GM10248 (cell line): Measurements from ENCODE around the gene SNTG2.

Experiments used
- CTCF ChIA-PET: fragments of 300-600 bp; sonication (Branson Sonifier 250); formaldehyde crosslinking; extraction: SDS; loops from one replicate; lab custom pipeline; 2021; ENCODE audit warnings: antibody characterized with exemption; lab: Yijun Ruan, JAX
- POLR2A ChIA-PET: fragments of 350-650 bp; sonication (Branson Sonifier 250); formaldehyde crosslinking; extraction: SDS; loops from one replicate; lab custom pipeline; 2020; ENCODE audit warnings: antibody characterized with exemption; lab: Yijun Ruan, JAX
- DNase-seq: peaks from one replicate; pipeline ENCODE4 v3.0.0; 2012; ENCODE audit errors: extremely low spot score
- TF ChIP-seq, protein P1 (sequence below): IDR thresholded peaks from 2 replicates; pipeline ENCODE4 v1.5.1; 2012; ENCODE audit warnings: mild to moderate bottlenecking, low read depth; ENCODE audit errors: extremely low read depth, missing control alignments, control extremely low read depth

Gene SNTG2

GRCh38 chr2:1156059-1156458 is 205.4 kb downstream of the SNTG2 start:
- no peak for DNase-seq
- POLR2A ChIA-PET: no interaction called here
- TF ChIP-seq, protein P1, sequence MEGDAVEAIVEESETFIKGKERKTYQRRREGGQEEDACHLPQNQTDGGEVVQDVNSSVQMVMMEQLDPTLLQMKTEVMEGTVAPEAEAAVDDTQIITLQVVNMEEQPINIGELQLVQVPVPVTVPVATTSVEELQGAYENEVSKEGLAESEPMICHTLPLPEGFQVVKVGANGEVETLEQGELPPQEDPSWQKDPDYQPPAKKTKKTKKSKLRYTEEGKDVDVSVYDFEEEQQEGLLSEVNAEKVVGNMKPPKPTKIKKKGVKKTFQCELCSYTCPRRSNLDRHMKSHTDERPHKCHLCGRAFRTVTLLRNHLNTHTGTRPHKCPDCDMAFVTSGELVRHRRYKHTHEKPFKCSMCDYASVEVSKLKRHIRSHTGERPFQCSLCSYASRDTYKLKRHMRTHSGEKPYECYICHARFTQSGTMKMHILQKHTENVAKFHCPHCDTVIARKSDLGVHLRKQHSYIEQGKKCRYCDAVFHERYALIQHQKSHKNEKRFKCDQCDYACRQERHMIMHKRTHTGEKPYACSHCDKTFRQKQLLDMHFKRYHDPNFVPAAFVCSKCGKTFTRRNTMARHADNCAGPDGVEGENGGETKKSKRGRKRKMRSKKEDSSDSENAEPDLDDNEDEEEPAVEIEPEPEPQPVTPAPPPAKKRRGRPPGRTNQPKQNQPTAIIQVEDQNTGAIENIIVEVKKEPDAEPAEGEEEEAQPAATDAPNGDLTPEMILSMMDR: no peak
- CTCF ChIA-PET: no interaction called here

DNA sequence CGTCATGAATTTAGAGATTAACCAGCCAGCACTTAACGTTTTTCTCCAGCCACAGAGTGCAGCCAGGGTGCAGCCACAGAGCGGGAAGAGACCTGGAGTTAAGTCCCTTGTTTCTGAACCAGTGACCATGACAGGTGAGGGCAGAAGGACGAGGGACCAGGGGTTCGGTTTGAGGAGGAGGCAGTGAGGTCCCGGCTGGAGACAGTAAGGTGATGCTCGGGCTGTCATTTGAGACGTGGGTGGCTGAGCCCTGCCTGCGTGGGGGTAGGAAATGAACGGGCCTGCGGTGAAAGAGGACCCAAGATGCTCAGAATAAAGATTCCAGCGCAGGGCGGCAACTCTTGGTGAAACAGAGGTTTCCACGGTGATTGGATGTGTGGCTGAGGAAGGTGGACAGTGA is 205.9 kb downstream of the SNTG2 start:
- no peak for DNase-seq
- TF ChIP-seq, protein P1: no peak
- CTCF ChIA-PET: no interaction called here
- POLR2A ChIA-PET: no interaction called here

GRCh38 chr2:1157107-1157506 is 206.5 kb downstream of the SNTG2 start:
- ChIA-PET POLR2A (no interaction called here), CTCF (no interaction called here)
- DNase-seq: no peak
- TF ChIP-seq, protein P1: no peak

DNA sequence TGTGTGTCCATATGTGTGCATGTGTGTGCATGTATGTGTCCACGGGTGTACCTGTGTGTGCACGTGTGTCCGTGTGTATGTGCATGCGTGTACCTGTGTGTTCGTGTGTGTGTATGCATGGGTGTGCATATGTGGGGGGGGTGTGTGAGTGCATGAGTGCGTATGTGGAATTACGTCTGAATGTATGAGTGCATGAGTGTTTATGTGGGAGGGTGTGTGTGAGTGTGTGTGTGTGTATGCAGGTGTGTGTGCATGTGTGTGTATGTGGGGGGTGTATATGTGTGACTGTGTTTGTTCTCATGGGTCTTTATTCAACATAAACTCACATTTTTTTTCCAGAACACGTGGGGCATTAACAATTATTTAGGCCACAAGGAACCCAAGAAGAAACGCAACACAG is 208.4 kb downstream of the SNTG2 start:
- ChIA-PET POLR2A (no interaction called here), CTCF (no interaction called here)
- TF ChIP-seq, protein P1: no peak
- no peak for DNase-seq

DNA sequence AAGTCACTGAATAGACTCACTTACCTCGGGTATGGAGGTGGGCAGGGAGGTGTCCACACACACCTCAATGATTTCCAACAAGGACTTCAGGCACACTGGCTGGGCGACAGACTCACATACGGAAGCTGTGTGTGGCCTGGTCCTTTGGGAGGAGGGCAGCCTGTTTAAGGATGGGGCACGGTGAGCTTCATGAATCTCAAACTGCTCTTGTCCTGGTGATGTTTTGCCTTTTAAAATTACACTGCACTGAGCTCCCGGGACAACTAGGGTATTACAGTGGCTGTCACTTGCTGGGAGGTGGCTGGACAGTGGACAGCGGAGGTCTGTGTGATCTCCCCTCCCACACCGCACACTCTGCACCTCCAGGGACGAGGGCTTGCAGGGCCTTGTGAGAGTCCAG is 211.6 kb downstream of the SNTG2 start:
- TF ChIP-seq, protein P1: no peak
- no peak for DNase-seq
- POLR2A ChIA-PET: no interaction called here
- CTCF ChIA-PET: no interaction called here

DNA sequence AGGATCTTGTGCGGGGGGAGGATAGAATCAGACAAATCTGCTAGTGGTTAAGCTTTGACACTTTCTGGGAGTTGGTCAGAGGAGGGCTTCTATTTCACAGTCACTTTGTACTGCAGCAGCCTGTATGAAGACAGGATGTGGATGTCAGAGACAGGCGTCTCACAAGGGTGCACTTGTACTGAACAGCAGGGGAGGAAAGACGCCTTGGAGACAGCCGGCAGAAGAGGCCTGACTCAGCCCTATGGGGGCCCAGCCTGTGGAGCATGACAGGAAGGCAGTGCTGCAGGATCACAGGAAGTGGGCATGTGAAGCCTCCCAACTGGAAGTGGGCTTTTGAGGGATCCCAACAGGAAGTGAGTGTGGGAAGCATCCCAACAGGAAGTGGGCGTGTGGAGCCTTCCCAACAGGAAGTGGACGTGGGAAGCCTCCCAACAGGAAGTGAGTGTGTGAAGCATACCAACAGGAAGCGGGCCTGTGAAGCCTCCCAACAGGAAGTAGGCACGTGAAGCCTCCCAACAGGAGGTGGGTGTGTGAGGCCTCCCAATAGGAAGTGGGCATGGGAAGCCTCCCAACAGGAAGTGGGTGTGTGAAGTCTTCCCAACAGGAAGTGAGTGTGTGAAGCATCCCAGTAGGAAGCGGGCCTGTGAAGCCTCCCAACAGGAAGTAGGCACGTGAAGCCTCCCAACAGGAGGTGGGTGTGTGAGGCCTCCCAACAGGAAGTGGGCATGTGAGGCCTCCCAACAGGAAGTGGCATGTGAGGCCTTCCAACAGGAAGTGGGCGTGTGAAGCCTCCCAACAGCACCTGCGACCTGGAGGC is 212.3 kb downstream of the SNTG2 start:
- ChIA-PET POLR2A (no interaction called here), CTCF (no interaction called here)
- no peak for DNase-seq
- TF ChIP-seq, protein P1: no peak
